ENCODE data around the gene ARHGAP26. TPM values are rescaled to one million over a fixed set of nuclear protein-coding genes. Genes with fewer than 3 reads are reported as not detected.

Gene ARHGAP26
- total RNA-seq, 1 donor from 2014 or later = 20.0 TPM

- Mint-ChIP-seq H3K27ac (no peak overlapping the region), H3K27me3 (ENCODE audit: insufficient read depth) (no peaks in the 10 kb centered on the region), H3K9me3 (no peaks in the 10 kb centered on the region), H3K36me3 (ENCODE audit: low read depth) (peaks cover 6% of the 10 kb centered on the region), H3K4me3 (no peak overlapping the region), H3K4me1 (ENCODE audit: low read depth) (peaks cover 88% of the 10 kb centered on the region)
- no peak for DNase-seq (ENCODE audit: low spot score)
- intact Hi-C loops (cut with micrococcal nuclease) = loop anchor here (5.0 to 10.0 kb wide), 6 partner anchors 183 to 1368 kb away; no protein-coding TSS in a partner anchor
Measured at GRCh38 chr5:142823806-142824205, 53.6 kb downstream of the ARHGAP26 start.

- H3K27me3 Mint-ChIP-seq (ENCODE audit: insufficient read depth) = no peaks in the 10 kb centered on the region
Measured at GRCh38 chr5:142824391-142824790, 54.2 kb downstream of the ARHGAP26 start.

GRCh38 chr5:142825378-142826089, 55.4 kb downstream of the ARHGAP26 start:
- Mint-ChIP-seq H3K4me3 (no peak overlapping the region), H3K27me3 (ENCODE audit: insufficient read depth) (no peaks in the 10 kb centered on the region), H3K36me3 (ENCODE audit: low read depth) (peaks cover 4% of the 10 kb centered on the region), H3K27ac (no peak overlapping the region), H3K9me3 (no peaks in the 10 kb centered on the region), H3K4me1 (ENCODE audit: low read depth) (peaks cover 79% of the 10 kb centered on the region)
- intact Hi-C loops (cut with micrococcal nuclease) = loop anchor here (1.0 to 10.0 kb wide), 4 partner anchors 8 to 731 kb away; no protein-coding TSS in a partner anchor
- DNase-seq (ENCODE audit: low spot score) = no peak

More at GRCh38 chr5:142824391-142824790, 54.2 kb downstream of the ARHGAP26 start:
- H3K9me3 Mint-ChIP-seq = no peaks in the 10 kb centered on the region
- H3K4me1 Mint-ChIP-seq (ENCODE audit: low read depth) = peaks cover 88% of the 10 kb centered on the region
- intact Hi-C loops (cut with micrococcal nuclease) = loop anchor here (5.0 to 10.0 kb wide), 6 partner anchors 183 to 1368 kb away; no protein-coding TSS in a partner anchor
- H3K4me3 Mint-ChIP-seq = no peak overlapping the region
- H3K27ac Mint-ChIP-seq = no peak overlapping the region
- no peak for DNase-seq (ENCODE audit: low spot score)
- peaks cover 6% of the 10 kb centered on the region for H3K36me3 Mint-ChIP-seq (ENCODE audit: low read depth)

GRCh38 chr5:142826093-142826492, 55.9 kb downstream of the ARHGAP26 start:
- no peak for DNase-seq (ENCODE audit: low spot score)
- peaks cover 74% of the 10 kb centered on the region for H3K4me1 Mint-ChIP-seq (ENCODE audit: low read depth)
- no peak overlapping the region for H3K27ac Mint-ChIP-seq
- intact Hi-C loops (cut with micrococcal nuclease) = loop anchor here (1.0 to 10.0 kb wide), 4 partner anchors 9 to 731 kb away; no protein-coding TSS in a partner anchor
- no peak overlapping the region for H3K4me3 Mint-ChIP-seq
- no peaks in the 10 kb centered on the region for H3K9me3 Mint-ChIP-seq
- peaks cover 2% of the 10 kb centered on the region for H3K36me3 Mint-ChIP-seq (ENCODE audit: low read depth)
- no peaks in the 10 kb centered on the region for H3K27me3 Mint-ChIP-seq (ENCODE audit: insufficient read depth)

- Mint-ChIP-seq H3K9me3 (no peaks in the 10 kb centered on the region), H3K27ac (peak overlapping the region; percentile 57), H3K36me3 (ENCODE audit: low read depth) (peaks cover 1% of the 10 kb centered on the region), H3K27me3 (ENCODE audit: insufficient read depth) (no peaks in the 10 kb centered on the region), H3K4me1 (ENCODE audit: low read depth) (peaks cover 70% of the 10 kb centered on the region), H3K4me3 (peak overlapping the region; percentile 25)
- no peak for DNase-seq (ENCODE audit: low spot score)
- intact Hi-C loops (cut with micrococcal nuclease) = loop anchor here (1.0 to 10.0 kb wide), 8 partner anchors 10 to 732 kb away; partner anchors contain the start of gene ARHGAP26
Measured at GRCh38 chr5:142826741-142827492, 56.7 kb downstream of the ARHGAP26 start.

- intact Hi-C loops (cut with micrococcal nuclease) = loop anchor here (1.0 to 10.0 kb wide), 7 partner anchors 27 to 733 kb away; partner anchors contain the start of gene ARHGAP26
- Mint-ChIP-seq H3K4me1 (ENCODE audit: low read depth) (peaks cover 69% of the 10 kb centered on the region), H3K4me3 (no peak overlapping the region)
Measured at GRCh38 chr5:142827934-142828576, 57.9 kb downstream of the ARHGAP26 start.

GRCh38 chr5:142828797-142829535, 58.8 kb downstream of the ARHGAP26 start:
- Mint-ChIP-seq H3K36me3 (ENCODE audit: low read depth) (peaks cover 3% of the 10 kb centered on the region), H3K27me3 (ENCODE audit: insufficient read depth) (peaks cover 2% of the 10 kb centered on the region), H3K9me3 (no peaks in the 10 kb centered on the region), H3K27ac (no peak overlapping the region), H3K4me1 (ENCODE audit: low read depth) (peaks cover 59% of the 10 kb centered on the region), H3K4me3 (no peak overlapping the region)
- intact Hi-C loops (cut with micrococcal nuclease) = loop anchor here (10.0 kb wide), 2 partner anchors 226 to 734 kb away; no protein-coding TSS in a partner anchor
- no peak for DNase-seq (ENCODE audit: low spot score)

More at GRCh38 chr5:142827934-142828576, 57.9 kb downstream of the ARHGAP26 start:
- no peak for DNase-seq (ENCODE audit: low spot score)
- Mint-ChIP-seq H3K36me3 (ENCODE audit: low read depth) (peaks cover 2% of the 10 kb centered on the region), H3K9me3 (no peaks in the 10 kb centered on the region), H3K27me3 (ENCODE audit: insufficient read depth) (no peaks in the 10 kb centered on the region), H3K27ac (no peak overlapping the region)

GRCh38 chr5:142829801-142830220, 59.6 kb downstream of the ARHGAP26 start:
- Mint-ChIP-seq H3K9me3 (no peaks in the 10 kb centered on the region), H3K4me1 (ENCODE audit: low read depth) (peaks cover 53% of the 10 kb centered on the region), H3K4me3 (no peak overlapping the region), H3K27ac (no peak overlapping the region), H3K36me3 (ENCODE audit: low read depth) (peaks cover 5% of the 10 kb centered on the region), H3K27me3 (ENCODE audit: insufficient read depth) (peaks cover 2% of the 10 kb centered on the region)
- intact Hi-C loops (cut with micrococcal nuclease) = loop anchor here (10.0 kb wide), 2 partner anchors 225 to 735 kb away; no protein-coding TSS in a partner anchor
- DNase-seq (ENCODE audit: low spot score) = no peak

GRCh38 chr5:142830241-142831008, 60.2 kb downstream of the ARHGAP26 start:
- no peak overlapping the region for H3K4me3 Mint-ChIP-seq
- no peaks in the 10 kb centered on the region for H3K9me3 Mint-ChIP-seq
- peaks cover 59% of the 10 kb centered on the region for H3K4me1 Mint-ChIP-seq (ENCODE audit: low read depth)
- peaks cover 6% of the 10 kb centered on the region for H3K36me3 Mint-ChIP-seq (ENCODE audit: low read depth)
- H3K27me3 Mint-ChIP-seq (ENCODE audit: insufficient read depth) = peaks cover 2% of the 10 kb centered on the region
- H3K27ac Mint-ChIP-seq = no peak overlapping the region
- DNase-seq (ENCODE audit: low spot score) = no peak
- intact Hi-C loops (cut with micrococcal nuclease) = no loop called here

- peaks cover 6% of the 10 kb centered on the region for H3K36me3 Mint-ChIP-seq (ENCODE audit: low read depth)
- no peak overlapping the region for H3K27ac Mint-ChIP-seq
- DNase-seq (ENCODE audit: low spot score) = no peak
- peaks cover 2% of the 10 kb centered on the region for H3K27me3 Mint-ChIP-seq (ENCODE audit: insufficient read depth)
- intact Hi-C loops (cut with micrococcal nuclease) = no loop called here
- H3K4me3 Mint-ChIP-seq = no peak overlapping the region
- H3K4me1 Mint-ChIP-seq (ENCODE audit: low read depth) = peaks cover 56% of the 10 kb centered on the region
- no peaks in the 10 kb centered on the region for H3K9me3 Mint-ChIP-seq
Measured at GRCh38 chr5:142831009-142831383, 60.8 kb downstream of the ARHGAP26 start.

GRCh38 chr5:142832263-142832662, 62.1 kb downstream of the ARHGAP26 start:
- H3K27ac Mint-ChIP-seq = no peak overlapping the region

More at GRCh38 chr5:142832263-142832662, 62.1 kb downstream of the ARHGAP26 start:
- no peak for DNase-seq (ENCODE audit: low spot score)
- Mint-ChIP-seq H3K9me3 (no peaks in the 10 kb centered on the region), H3K27me3 (ENCODE audit: insufficient read depth) (peaks cover 2% of the 10 kb centered on the region), H3K4me1 (ENCODE audit: low read depth) (peaks cover 44% of the 10 kb centered on the region), H3K4me3 (no peak overlapping the region), H3K36me3 (ENCODE audit: low read depth) (peaks cover 6% of the 10 kb centered on the region)
- intact Hi-C loops (cut with micrococcal nuclease) = no loop called here

Data from activated T-helper 1 cell treated with anti-CD3 and anti-CD28 coated beads, Interleukin-12 subunit alpha, Interleukin-12 subunit beta, Interleukin-2, Interleukin-4 antibody, amounts not matched to agents 30 ng/mL and 10 ng/mL and 1 ng/mL, durations not matched to agents 14 hours and 24 hours and 36 hours (primary cell).